ENCODE results near the gene FLNC. TPM values are rescaled to one million over a fixed set of nuclear protein-coding genes. Genes with fewer than 3 reads are reported as not detected.

The FLNC gene
- total and polyA plus RNA-seq, 9 of the 15 experiments (the other 6 are each of a cell fraction or from before 2014, with no cell fraction given), result 0.90 to 155 (median 28.8) TPM

DNA sequence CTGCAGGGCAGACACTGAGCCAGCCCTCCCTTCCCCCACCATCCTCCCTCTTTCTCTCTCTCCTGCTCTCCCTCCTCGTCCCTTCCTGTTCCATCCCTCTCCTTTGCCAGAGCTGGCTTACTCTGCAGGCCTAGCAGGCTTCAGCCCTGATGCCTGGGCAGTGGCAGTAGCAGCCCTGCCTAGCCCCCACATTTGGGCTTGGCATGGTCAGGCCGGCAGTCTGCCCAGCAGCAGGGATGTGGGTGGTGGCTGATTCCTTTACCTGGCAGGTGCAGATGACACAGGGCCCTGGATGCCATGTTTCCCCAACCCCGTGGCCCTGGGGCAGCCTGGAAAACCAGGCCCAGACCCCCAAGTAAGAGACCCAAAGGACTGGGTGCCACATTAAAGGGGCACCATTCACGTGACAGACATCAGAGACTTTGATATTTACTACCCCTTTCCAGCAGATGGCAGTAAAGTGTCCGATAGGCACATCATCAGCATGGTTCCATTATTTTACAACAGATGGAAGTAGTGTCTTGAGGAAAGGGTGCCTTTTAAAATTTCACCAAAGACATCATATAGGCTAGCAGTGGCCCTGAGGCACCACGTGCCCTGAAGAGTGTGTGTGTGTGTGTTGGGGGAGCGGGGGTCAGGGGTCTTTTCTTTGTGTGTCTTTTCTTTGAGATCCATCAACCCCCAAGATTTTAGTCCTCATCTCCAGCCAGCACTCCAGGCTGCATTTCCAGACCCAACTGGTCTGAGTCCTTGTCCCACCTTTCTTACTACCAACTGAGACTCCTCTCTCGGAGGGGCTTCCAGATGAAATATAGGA, 74.4 kb downstream of the FLNC start (continued):
- TF ChIP-seq, protein P1, sequence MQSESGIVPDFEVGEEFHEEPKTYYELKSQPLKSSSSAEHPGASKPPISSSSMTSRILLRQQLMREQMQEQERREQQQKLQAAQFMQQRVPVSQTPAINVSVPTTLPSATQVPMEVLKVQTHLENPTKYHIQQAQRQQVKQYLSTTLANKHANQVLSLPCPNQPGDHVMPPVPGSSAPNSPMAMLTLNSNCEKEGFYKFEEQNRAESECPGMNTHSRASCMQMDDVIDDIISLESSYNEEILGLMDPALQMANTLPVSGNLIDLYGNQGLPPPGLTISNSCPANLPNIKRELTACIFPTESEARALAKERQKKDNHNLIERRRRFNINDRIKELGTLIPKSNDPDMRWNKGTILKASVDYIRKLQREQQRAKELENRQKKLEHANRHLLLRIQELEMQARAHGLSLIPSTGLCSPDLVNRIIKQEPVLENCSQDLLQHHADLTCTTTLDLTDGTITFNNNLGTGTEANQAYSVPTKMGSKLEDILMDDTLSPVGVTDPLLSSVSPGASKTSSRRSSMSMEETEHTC (IDR thresholded peaks at IDR 0.05), result peak; percentile 65; the same call in 1 of the 2 replicates
- TF ChIP-seq EZH2 (IDR thresholded peaks at IDR 0.05; ENCODE audit: borderline replicate concordance, low read depth, low read length) (no peak), STAT5B (CRISPR knock-in tag; IDR thresholded peaks at IDR 0.05) (no peak), ZNF445 (CRISPR knock-in tag; IDR thresholded peaks at IDR 0.05; ENCODE audit: low read depth) (no peak), CREB1 (IDR thresholded peaks at IDR 0.05) (no peak), CREB1 (CRISPR knock-in tag; IDR thresholded peaks at IDR 0.05) (peak; percentile 40; the same call in 1 of the 2 replicates), FOXA1 (IDR thresholded peaks at IDR 0.05; ENCODE audit: borderline replicate concordance) (no peak), SMARCA4 (IDR thresholded peaks at IDR 0.05) (no peak)
- TF ChIP-seq, protein P2, sequence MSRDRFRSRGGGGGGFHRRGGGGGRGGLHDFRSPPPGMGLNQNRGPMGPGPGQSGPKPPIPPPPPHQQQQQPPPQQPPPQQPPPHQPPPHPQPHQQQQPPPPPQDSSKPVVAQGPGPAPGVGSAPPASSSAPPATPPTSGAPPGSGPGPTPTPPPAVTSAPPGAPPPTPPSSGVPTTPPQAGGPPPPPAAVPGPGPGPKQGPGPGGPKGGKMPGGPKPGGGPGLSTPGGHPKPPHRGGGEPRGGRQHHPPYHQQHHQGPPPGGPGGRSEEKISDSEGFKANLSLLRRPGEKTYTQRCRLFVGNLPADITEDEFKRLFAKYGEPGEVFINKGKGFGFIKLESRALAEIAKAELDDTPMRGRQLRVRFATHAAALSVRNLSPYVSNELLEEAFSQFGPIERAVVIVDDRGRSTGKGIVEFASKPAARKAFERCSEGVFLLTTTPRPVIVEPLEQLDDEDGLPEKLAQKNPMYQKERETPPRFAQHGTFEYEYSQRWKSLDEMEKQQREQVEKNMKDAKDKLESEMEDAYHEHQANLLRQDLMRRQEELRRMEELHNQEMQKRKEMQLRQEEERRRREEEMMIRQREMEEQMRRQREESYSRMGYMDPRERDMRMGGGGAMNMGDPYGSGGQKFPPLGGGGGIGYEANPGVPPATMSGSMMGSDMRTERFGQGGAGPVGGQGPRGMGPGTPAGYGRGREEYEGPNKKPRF (IDR thresholded peaks at IDR 0.05; ENCODE audit: low read depth, low read length), result no peak
- TF ChIP-seq, protein P3, sequence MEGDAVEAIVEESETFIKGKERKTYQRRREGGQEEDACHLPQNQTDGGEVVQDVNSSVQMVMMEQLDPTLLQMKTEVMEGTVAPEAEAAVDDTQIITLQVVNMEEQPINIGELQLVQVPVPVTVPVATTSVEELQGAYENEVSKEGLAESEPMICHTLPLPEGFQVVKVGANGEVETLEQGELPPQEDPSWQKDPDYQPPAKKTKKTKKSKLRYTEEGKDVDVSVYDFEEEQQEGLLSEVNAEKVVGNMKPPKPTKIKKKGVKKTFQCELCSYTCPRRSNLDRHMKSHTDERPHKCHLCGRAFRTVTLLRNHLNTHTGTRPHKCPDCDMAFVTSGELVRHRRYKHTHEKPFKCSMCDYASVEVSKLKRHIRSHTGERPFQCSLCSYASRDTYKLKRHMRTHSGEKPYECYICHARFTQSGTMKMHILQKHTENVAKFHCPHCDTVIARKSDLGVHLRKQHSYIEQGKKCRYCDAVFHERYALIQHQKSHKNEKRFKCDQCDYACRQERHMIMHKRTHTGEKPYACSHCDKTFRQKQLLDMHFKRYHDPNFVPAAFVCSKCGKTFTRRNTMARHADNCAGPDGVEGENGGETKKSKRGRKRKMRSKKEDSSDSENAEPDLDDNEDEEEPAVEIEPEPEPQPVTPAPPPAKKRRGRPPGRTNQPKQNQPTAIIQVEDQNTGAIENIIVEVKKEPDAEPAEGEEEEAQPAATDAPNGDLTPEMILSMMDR (IDR thresholded peaks at IDR 0.05 in 2 of 3, conservative IDR thresholded peaks at IDR 0.05 in 1 of 3; ENCODE audit: insufficient read depth in 2 of 3, low read depth in 1 of 3, low read length in 3 of 3), result peak; percentile 86 to 92 (median 91)
- TF ChIP-seq, protein P4, sequence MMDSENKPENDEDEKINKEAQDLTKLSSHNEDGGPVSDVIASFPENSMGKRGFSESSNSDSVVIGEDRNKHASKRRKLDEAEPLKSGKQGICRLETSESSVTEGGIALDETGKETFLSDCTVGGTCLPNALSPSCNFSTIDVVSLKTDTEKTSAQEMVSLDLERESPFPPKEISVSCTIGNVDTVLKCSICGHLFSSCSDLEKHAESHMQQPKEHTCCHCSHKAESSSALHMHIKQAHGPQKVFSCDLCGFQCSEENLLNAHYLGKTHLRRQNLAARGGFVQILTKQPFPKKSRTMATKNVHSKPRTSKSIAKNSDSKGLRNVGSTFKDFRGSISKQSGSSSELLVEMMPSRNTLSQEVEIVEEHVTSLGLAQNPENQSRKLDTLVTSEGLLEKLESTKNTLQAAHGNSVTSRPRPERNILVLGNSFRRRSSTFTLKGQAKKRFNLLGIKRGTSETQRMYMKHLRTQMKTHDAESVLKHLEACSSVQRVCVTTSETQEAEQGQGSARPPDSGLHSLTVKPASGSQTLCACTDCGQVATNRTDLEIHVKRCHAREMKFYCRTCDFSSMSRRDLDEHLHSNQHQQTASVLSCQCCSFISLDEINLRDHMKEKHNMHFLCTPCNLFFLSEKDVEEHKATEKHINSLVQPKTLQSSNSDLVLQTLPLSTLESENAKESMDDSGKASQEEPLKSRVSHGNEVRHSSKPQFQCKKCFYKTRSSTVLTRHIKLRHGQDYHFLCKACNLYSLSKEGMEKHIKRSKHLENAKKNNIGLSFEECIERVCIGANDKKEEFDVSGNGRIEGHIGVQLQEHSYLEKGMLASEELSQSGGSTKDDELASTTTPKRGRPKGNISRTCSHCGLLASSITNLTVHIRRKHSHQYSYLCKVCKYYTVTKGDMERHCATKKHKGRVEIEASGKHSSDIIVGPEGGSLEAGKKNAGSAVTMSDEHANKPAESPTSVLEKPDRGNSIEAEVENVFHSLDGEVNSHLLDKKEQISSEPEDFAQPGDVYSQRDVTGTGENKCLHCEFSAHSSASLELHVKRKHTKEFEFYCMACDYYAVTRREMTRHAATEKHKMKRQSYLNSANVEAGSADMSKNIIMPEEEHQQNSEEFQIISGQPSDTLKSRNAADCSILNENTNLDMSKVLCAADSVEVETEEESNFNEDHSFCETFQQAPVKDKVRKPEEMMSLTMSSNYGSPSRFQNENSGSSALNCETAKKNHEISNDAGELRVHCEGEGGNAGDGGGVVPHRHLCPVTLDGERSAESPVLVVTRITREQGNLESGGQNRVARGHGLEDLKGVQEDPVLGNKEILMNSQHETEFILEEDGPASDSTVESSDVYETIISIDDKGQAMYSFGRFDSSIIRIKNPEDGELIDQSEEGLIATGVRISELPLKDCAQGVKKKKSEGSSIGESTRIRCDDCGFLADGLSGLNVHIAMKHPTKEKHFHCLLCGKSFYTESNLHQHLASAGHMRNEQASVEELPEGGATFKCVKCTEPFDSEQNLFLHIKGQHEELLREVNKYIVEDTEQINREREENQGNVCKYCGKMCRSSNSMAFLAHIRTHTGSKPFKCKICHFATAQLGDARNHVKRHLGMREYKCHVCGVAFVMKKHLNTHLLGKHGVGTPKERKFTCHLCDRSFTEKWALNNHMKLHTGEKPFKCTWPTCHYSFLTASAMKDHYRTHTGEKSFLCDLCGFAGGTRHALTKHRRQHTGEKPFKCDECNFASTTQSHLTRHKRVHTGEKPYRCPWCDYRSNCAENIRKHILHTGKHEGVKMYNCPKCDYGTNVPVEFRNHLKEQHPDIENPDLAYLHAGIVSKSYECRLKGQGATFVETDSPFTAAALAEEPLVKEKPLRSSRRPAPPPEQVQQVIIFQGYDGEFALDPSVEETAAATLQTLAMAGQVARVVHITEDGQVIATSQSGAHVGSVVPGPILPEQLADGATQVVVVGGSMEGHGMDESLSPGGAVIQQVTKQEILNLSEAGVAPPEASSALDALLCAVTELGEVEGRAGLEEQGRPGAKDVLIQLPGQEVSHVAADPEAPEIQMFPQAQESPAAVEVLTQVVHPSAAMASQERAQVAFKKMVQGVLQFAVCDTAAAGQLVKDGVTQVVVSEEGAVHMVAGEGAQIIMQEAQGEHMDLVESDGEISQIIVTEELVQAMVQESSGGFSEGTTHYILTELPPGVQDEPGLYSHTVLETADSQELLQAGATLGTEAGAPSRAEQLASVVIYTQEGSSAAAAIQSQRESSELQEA (IDR thresholded peaks at IDR 0.05; ENCODE audit: low read depth), result no peak
